Natural killer cell (primary cell): ENCODE data around the gene CYP26A1. TPM values are rescaled to one million over a fixed set of nuclear protein-coding genes. Genes with fewer than 3 reads are reported as not detected.

Experiments used
- ATAC-seq, 3 donors: fragments of 150-1000 bp in 2 of 3; fragments of 200-7000 bp in 1 of 3; cut with Tn5 transposase; 1 replicate in 1 of 3; 2 replicates in 2 of 3; pipeline ENCODE4 v1.10.0; 2021; ENCODE audit warnings: mild to moderate bottlenecking in 2 of 3, moderate library complexity in 2 of 3
- DNase-seq, 2 donors: peaks; one replicate each; pipeline versions ENCODE4 v3.0.0 to v3.0.0-alpha.2; 2013 to 2021; ENCODE audit warnings: mixed read lengths in 1 of 2
- H3K27ac ChIP-seq: one replicate; pipeline ENCODE4 v1.5.1; 2013; ENCODE audit warnings: mild to moderate bottlenecking, low read length
- H3K27me3 ChIP-seq: one replicate; pipeline ENCODE4 v1.6.1; 2013; ENCODE audit warnings: low read length; ENCODE audit not compliant: control insufficient read depth, insufficient read depth
- H3K36me3 ChIP-seq: one replicate; pipeline ENCODE4 v1.6.1; 2013; ENCODE audit warnings: low read length; ENCODE audit not compliant: control insufficient read depth, insufficient read depth
- H3K4me1 ChIP-seq: one replicate; pipeline ENCODE4 v1.6.1; 2013; ENCODE audit warnings: low read length; ENCODE audit not compliant: control insufficient read depth, insufficient read depth
- H3K4me3 ChIP-seq: one replicate; pipeline ENCODE4 v1.5.1; 2013; ENCODE audit warnings: low read length
- H3K9me3 ChIP-seq: one replicate; pipeline ENCODE4 v1.6.1; 2013; ENCODE audit warnings: low read length; ENCODE audit not compliant: control insufficient read depth, insufficient read depth
- H3K27ac Mint-ChIP-seq, 2 donors: one replicate each; pipeline ENCODE4 v1.8.0; 2022; ENCODE audit warnings: mild to moderate bottlenecking in 2 of 2, mixed read lengths in 2 of 2, moderate library complexity in 1 of 2
- H3K27me3 Mint-ChIP-seq, 2 donors: one replicate each; pipeline ENCODE4 v1.8.0; 2022; ENCODE audit warnings: low read depth in 2 of 2, mixed read lengths in 2 of 2
- H3K36me3 Mint-ChIP-seq: one replicate; pipeline ENCODE4 v1.8.0; 2022; ENCODE audit warnings: mixed read lengths
- H3K4me1 Mint-ChIP-seq, 2 donors: one replicate each; pipeline ENCODE4 v1.8.0; 2022; ENCODE audit warnings: mixed read lengths in 2 of 2
- H3K4me3 Mint-ChIP-seq: one replicate; pipeline ENCODE4 v1.8.0; 2022; ENCODE audit warnings: mild to moderate bottlenecking, moderate library complexity, mixed read lengths
- H3K9me3 Mint-ChIP-seq, 2 donors: one replicate each; pipeline ENCODE4 v1.8.0; 2022; ENCODE audit warnings: mixed read lengths in 2 of 2
- WGBS: methylation state at CpG from one replicate; pipeline ENCODE4 v1.1.7; 2013; ENCODE audit warnings: missing lambda C conversion rate; ENCODE audit not compliant: insufficient coverage; 5-methylcytosine and 5-hydroxymethylcytosine counted together
- intact Hi-C: fragments of 100-400 bp; cut with micrococcal nuclease; formaldehyde crosslinking; loops from one replicate; pipeline ENCODE4 v1.14.2; 2022
- total RNA-seq, 4 donors: library from RNA; stranded (reverse); fragments of 120-200 nt in 1 of 4; gene quantifications; one replicate each; pipeline versions ENCODE4 v1.2.3 to v1.2.4, GENCODE V29; 2013 to 2022
- TF ChIP-seq, protein P1 (sequence below): fragments of 200-600 bp; IDR thresholded peaks from one replicate; pipeline ENCODE4 v1.8.0; 2022; ENCODE audit warnings: antibody characterized with exemption

CYP26A1 gene
- total RNA-seq, 3 donors from 2014 or later (not counting 1 experiment from before 2014, with no cell fraction given) = not detected

DNA sequence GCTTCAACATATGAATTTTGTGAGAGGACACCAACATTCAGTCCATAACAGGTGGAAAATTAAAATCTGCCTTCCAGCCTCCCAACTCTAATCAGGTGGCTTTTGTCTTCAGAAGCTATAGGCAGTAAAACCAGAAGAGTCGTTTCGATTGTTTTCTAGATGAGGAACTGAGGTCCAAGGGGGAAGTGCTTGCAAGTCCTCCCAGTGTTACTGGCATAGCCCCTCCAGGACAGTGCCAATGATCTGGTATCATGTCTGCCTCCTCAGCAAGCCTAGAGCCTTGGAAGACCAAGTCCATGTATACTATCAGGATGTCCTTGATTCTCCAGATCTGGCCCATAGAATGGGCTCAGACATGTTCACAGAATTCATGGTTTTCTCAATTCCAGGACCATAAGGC is 16.9 kb downstream of the CYP26A1 start:
- H3K4me1 Mint-ChIP-seq = no peaks in the 10 kb centered on the region
- H3K9me3 ChIP-seq = no peaks in the 10 kb centered on the region
- H3K36me3 ChIP-seq = no peaks in the 10 kb centered on the region
- no peak overlapping the region for H3K4me3 ChIP-seq
- no peak overlapping the region for H3K4me3 Mint-ChIP-seq
- intact Hi-C loops = no loop called here
- WGBS = 57% methylated on average over 2 of the region's 2 CpGs
- TF ChIP-seq, protein P1, sequence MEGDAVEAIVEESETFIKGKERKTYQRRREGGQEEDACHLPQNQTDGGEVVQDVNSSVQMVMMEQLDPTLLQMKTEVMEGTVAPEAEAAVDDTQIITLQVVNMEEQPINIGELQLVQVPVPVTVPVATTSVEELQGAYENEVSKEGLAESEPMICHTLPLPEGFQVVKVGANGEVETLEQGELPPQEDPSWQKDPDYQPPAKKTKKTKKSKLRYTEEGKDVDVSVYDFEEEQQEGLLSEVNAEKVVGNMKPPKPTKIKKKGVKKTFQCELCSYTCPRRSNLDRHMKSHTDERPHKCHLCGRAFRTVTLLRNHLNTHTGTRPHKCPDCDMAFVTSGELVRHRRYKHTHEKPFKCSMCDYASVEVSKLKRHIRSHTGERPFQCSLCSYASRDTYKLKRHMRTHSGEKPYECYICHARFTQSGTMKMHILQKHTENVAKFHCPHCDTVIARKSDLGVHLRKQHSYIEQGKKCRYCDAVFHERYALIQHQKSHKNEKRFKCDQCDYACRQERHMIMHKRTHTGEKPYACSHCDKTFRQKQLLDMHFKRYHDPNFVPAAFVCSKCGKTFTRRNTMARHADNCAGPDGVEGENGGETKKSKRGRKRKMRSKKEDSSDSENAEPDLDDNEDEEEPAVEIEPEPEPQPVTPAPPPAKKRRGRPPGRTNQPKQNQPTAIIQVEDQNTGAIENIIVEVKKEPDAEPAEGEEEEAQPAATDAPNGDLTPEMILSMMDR = no peak
- ATAC-seq = no peak
- H3K27ac Mint-ChIP-seq = no peak overlapping the region
- no peak for DNase-seq
- peaks cover 6 to 12% of the 10 kb centered on the region in 2 donors for H3K27me3 Mint-ChIP-seq
- H3K36me3 Mint-ChIP-seq = no peaks in the 10 kb centered on the region
- H3K27me3 ChIP-seq = no peaks in the 10 kb centered on the region
- H3K9me3 Mint-ChIP-seq = no peaks in the 10 kb centered on the region
- no peak overlapping the region for H3K27ac ChIP-seq
- H3K4me1 ChIP-seq = no peaks in the 10 kb centered on the region

DNA sequence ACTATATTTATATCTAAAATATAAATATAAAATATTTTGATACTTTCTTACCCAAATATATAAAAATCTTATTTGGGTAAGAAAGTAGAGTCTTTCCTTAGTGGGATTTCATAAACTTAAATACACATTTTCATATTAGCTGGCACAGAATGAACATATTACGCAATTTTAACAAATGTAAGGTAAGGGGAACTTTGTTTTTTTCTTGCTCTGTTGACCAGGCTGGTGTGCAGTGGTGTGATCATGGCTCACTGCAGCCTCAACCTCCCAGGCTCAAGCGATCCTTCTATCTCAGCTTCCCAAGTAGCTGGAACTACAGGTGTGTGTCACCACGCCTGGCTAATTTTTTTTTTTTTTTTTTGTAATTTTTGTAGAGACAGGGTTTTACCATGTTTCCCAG is 18.3 kb downstream of the CYP26A1 start:
- no peak for ATAC-seq
- no peaks in the 10 kb centered on the region for H3K4me1 Mint-ChIP-seq
- H3K9me3 Mint-ChIP-seq = no peaks in the 10 kb centered on the region
- H3K4me3 ChIP-seq = no peak overlapping the region
- intact Hi-C loops = no loop called here
- H3K36me3 Mint-ChIP-seq = no peaks in the 10 kb centered on the region
- no peak overlapping the region for H3K27ac ChIP-seq
- no peak for DNase-seq
- TF ChIP-seq, protein P1 = no peak
- H3K4me3 Mint-ChIP-seq = no peak overlapping the region
- peaks cover 6 to 12% of the 10 kb centered on the region in 2 donors for H3K27me3 Mint-ChIP-seq
- WGBS = 92% methylated on average over 3 of the region's 3 CpGs
- no peaks in the 10 kb centered on the region for H3K36me3 ChIP-seq
- no peaks in the 10 kb centered on the region for H3K4me1 ChIP-seq
- no peaks in the 10 kb centered on the region for H3K9me3 ChIP-seq
- H3K27me3 ChIP-seq = no peaks in the 10 kb centered on the region
- H3K27ac Mint-ChIP-seq = no peak overlapping the region

DNA sequence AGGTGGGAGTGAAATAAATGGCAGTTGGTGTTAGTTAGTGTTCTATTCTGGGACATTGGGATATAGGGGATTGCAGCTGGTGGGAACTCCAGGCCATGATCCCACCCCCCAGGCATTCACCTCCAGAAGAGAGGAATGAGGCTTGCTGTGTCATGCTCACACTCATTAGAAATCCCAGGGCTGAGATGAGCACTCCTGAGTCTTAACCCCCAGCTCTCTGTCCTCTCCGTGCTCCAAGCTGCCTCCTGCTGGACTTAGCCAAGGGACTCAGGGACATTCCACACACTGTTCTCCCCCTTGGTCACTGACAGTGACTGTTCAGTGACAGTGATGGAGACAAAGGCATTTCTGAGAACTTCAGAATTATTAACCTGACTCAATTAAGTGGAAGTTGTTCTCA is 21.5 kb downstream of the CYP26A1 start:
- H3K4me3 Mint-ChIP-seq = no peak overlapping the region
- TF ChIP-seq, protein P1 = no peak
- intact Hi-C loops = no loop called here

DNA sequence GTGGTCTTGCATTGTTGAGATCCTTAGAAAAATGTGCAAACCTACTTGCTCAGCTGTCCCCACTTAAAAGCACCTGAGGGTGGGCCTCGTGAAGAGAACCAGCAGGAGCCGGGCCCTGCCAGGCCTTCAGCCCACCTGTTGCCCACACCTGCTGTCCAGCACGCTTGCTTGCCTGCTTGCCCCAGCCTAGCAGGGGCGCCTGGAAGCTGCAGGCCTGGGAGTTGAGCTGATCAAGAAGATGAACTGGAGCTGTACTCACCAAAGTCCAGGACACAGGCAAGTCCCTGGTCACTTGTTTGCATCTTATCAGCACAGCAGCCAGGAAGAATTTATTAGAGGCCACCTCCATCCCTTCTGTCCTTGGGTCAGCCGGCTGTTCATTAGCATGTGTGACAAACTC is 23.2 kb downstream of the CYP26A1 start:
- H3K27me3 Mint-ChIP-seq = peaks cover 0 to 5% of the 10 kb centered on the region in 2 donors
- 82% methylated on average over 5 of the region's 5 CpGs for WGBS
- no peak overlapping the region for H3K27ac Mint-ChIP-seq
- Histone ChIP-seq H3K27ac (no peak overlapping the region), H3K4me3 (no peak overlapping the region), H3K36me3 (no peaks in the 10 kb centered on the region), H3K9me3 (no peaks in the 10 kb centered on the region), H3K27me3 (no peaks in the 10 kb centered on the region), H3K4me1 (no peaks in the 10 kb centered on the region)
- DNase-seq = no peak
- no peaks in the 10 kb centered on the region for H3K9me3 Mint-ChIP-seq
- H3K36me3 Mint-ChIP-seq = no peaks in the 10 kb centered on the region
- no peak overlapping the region for H3K4me3 Mint-ChIP-seq
- H3K4me1 Mint-ChIP-seq = no peaks in the 10 kb centered on the region
- TF ChIP-seq, protein P1 = no peak
- intact Hi-C loops = no loop called here
- no peak for ATAC-seq

More for the DNA sequence above, 21.5 kb downstream of the CYP26A1 start:
- Histone ChIP-seq H3K9me3 (no peaks in the 10 kb centered on the region), H3K4me3 (no peak overlapping the region), H3K27me3 (no peaks in the 10 kb centered on the region), H3K36me3 (no peaks in the 10 kb centered on the region), H3K4me1 (no peaks in the 10 kb centered on the region), H3K27ac (no peak overlapping the region)
- Mint-ChIP-seq H3K27me3 (peaks cover 0 to 5% of the 10 kb centered on the region in 2 donors), H3K36me3 (no peaks in the 10 kb centered on the region), H3K4me1 (no peaks in the 10 kb centered on the region), H3K9me3 (no peaks in the 10 kb centered on the region), H3K27ac (no peak overlapping the region)
- DNase-seq = no peak
- no peak for ATAC-seq
- WGBS = 82% methylated on average over 1 of the region's 1 CpG
